HG03520 (cell line): ENCODE measurements around the gene COL24A1.
"Not testable (repeated sequence)": the region's sequence is repeated elsewhere in the genome, so short reads cannot be mapped to it uniquely, and the experiment has no call there.

Experiments
- ATAC-seq: cut with Tn5 transposase; IDR thresholded peaks from one replicate; pipeline ENCODE4 v1.9.1; 2021; ENCODE audit warnings: mild to moderate bottlenecking, moderate library complexity; ENCODE audit not compliant: unreplicated experiment

Gene COL24A1

GRCh38 chr1:85824066-85824840, 332.3 kb downstream of the COL24A1 start:
- ATAC-seq = no peak

GRCh38 chr1:85822696-85823095, 333.9 kb downstream of the COL24A1 start:
- ATAC-seq = no peak

- no peak for ATAC-seq
These were observed 338.2 kb downstream of the COL24A1 start for GRCh38 chr1:85818371-85818770.

GRCh38 chr1:85816606-85817005, 340.0 kb downstream of the COL24A1 start:
- ATAC-seq = no peak

GRCh38 chr1:85815906-85816305, 340.7 kb downstream of the COL24A1 start:
- ATAC-seq = no peak

GRCh38 chr1:85806236-85806965, 350.2 kb downstream of the COL24A1 start:
- ATAC-seq = no peak

- no peak for ATAC-seq
These were observed 355.1 kb downstream of the COL24A1 start for GRCh38 chr1:85801520-85801919.

GRCh38 chr1:85799737-85800136, 356.8 kb downstream of the COL24A1 start:
- ATAC-seq = no peak

GRCh38 chr1:85798419-85798818, 358.2 kb downstream of the COL24A1 start:
- no peak for ATAC-seq

- not testable (repeated sequence) for ATAC-seq
These were observed 379.6 kb downstream of the COL24A1 start for GRCh38 chr1:85777021-85777420.

GRCh38 chr1:85762804-85763203, 393.8 kb downstream of the COL24A1 start:
- no peak for ATAC-seq

- no peak for ATAC-seq
These were observed 399.7 kb downstream of the COL24A1 start for GRCh38 chr1:85756864-85757263.

GRCh38 chr1:85748120-85748519, 408.5 kb downstream of the COL24A1 start:
- ATAC-seq = no peak

GRCh38 chr1:85746777-85747176, 409.8 kb downstream of the COL24A1 start:
- no peak for ATAC-seq

GRCh38 chr1:85743814-85744213, 412.8 kb downstream of the COL24A1 start:
- no peak for ATAC-seq

GRCh38 chr1:85734931-85735330, 421.6 kb downstream of the COL24A1 start:
- ATAC-seq = no peak

GRCh38 chr1:85718678-85719340, 437.8 kb downstream of the COL24A1 start:
- no peak for ATAC-seq

GRCh38 chr1:85714418-85715114, 442.0 kb downstream of the COL24A1 start:
- not testable (repeated sequence) for ATAC-seq

GRCh38 chr1:85708829-85709227, 447.7 kb downstream of the COL24A1 start:
- no peak for ATAC-seq

GRCh38 chr1:85707990-85708828, 448.4 kb downstream of the COL24A1 start, which contains the start of gene ZNHIT6:
Gene ZNHIT6 (minus strand): TSS chr1:85708433. CDS start chr1:85708284, 149 bp downstream.
- peak; percentile 84 for ATAC-seq
